CD14-positive monocyte (primary cell): Measurements from ENCODE around the gene GNAS. TPM values are rescaled to one million over a fixed set of nuclear protein-coding genes. Genes with fewer than 3 reads are reported as not detected.
A peak's percentile ranks its signal among the peaks of the same experiment; 100 is the strongest.

Experiments
- DNase-seq, 3 donors: peaks; one replicate each; pipeline ENCODE4 v3.0.0-alpha.2; 2011 to 2022
- H2AFZ ChIP-seq: 2 replicates; pipeline ENCODE4 v1.6.0; 2012; ENCODE audit warnings: mild to moderate bottlenecking, low read depth, low read length, inconsistent platforms; ENCODE audit not compliant: insufficient read depth, poor library complexity, severe bottlenecking
- H3K27ac ChIP-seq, 2 donors: 1 replicate in 1 of 2; 2 replicates in 1 of 2; pipeline ENCODE4 v1.5.1; 2012 to 2013; ENCODE audit warnings: low read length in 2 of 2, control low read depth in 1 of 2, inconsistent platforms in 1 of 2, low read depth in 1 of 2, mild to moderate bottlenecking in 1 of 2
- H3K27me3 ChIP-seq, 2 donors: one replicate each; pipeline versions ENCODE4 v1.6.0 to v1.6.1; 2011 to 2013; ENCODE audit warnings: low read length in 2 of 2; ENCODE audit not compliant: control insufficient read depth in 2 of 2, insufficient read depth in 2 of 2
- H3K36me3 ChIP-seq, 2 donors: replicated peaks in 1 of 2; 1 replicate in 1 of 2; 2 replicates in 1 of 2; pipeline versions ENCODE4 v1.5.1 to v1.6.1; 2012 to 2013; ENCODE audit warnings: low read length in 2 of 2, control low read depth in 1 of 2, inconsistent platforms in 1 of 2, mild to moderate bottlenecking in 1 of 2; ENCODE audit not compliant: insufficient read depth in 2 of 2, control insufficient read depth in 1 of 2
- H3K4me1 ChIP-seq, 2 donors: 1 replicate in 1 of 2; 2 replicates in 1 of 2; pipeline versions ENCODE4 v1.5.1 to v1.6.1; 2012 to 2013; ENCODE audit warnings: low read length in 2 of 2, control low read depth in 1 of 2, inconsistent platforms in 1 of 2, mild to moderate bottlenecking in 1 of 2, moderate library complexity in 1 of 2; ENCODE audit not compliant: insufficient read depth in 2 of 2, control insufficient read depth in 1 of 2
- H3K4me2 ChIP-seq: replicated peaks from 2 replicates; pipeline ENCODE3; 2012; ENCODE audit warnings: low read length, moderate library complexity, mild to moderate bottlenecking; ENCODE audit not compliant: poor library complexity, severe bottlenecking; ENCODE audit errors: extremely low read depth
- H3K4me3 ChIP-seq, 3 experiments: fragments of 200-600 bp in 1 of 3; sonication (generic) in 1 of 3; replicated peaks in 1 of 3; 1 replicate in 2 of 3; 2 replicates in 1 of 3; pipeline ENCODE4 v1.5.1; 2011 to 2013; ENCODE audit warnings: low read length in 3 of 3, mild to moderate bottlenecking in 3 of 3, control low read depth in 2 of 3, low read depth in 2 of 3, inconsistent platforms in 1 of 3, moderate library complexity in 1 of 3
- H3K79me2 ChIP-seq: 2 replicates; pipeline ENCODE4 v1.6.0; 2012; ENCODE audit warnings: mild to moderate bottlenecking, control low read depth, inconsistent platforms, low read length, moderate library complexity; ENCODE audit not compliant: insufficient read depth
- H3K9ac ChIP-seq: 2 replicates; pipeline ENCODE4 v1.6.0; 2017; ENCODE audit warnings: low read length, mild to moderate bottlenecking; ENCODE audit not compliant: insufficient read depth, poor library complexity, severe bottlenecking
- H3K9me3 ChIP-seq, 2 donors: replicated peaks in 1 of 2; 1 replicate in 1 of 2; 2 replicates in 1 of 2; pipeline versions ENCODE4 v1.5.1 to v1.6.1; 2012 to 2013; ENCODE audit warnings: low read length in 2 of 2, control low read depth in 1 of 2; ENCODE audit not compliant: control insufficient read depth in 1 of 2, insufficient read depth in 1 of 2
- H4K20me1 ChIP-seq: 2 replicates; pipeline ENCODE4 v1.6.0; 2012; ENCODE audit warnings: mild to moderate bottlenecking, low read length, control low read depth, moderate library complexity; ENCODE audit not compliant: insufficient read depth
- H3K27ac Mint-ChIP-seq, 7 donors: one replicate each; pipeline ENCODE4 v1.8.0; 2020; ENCODE audit warnings: mild to moderate bottlenecking in 7 of 7, mixed read lengths in 7 of 7, moderate library complexity in 6 of 7, inconsistent platforms in 2 of 7
- H3K27me3 Mint-ChIP-seq, 3 donors: one replicate each; pipeline ENCODE4 v1.8.0; 2021 to 2022; ENCODE audit warnings: low read depth in 3 of 3, mild to moderate bottlenecking in 3 of 3, mixed read lengths in 3 of 3, moderate library complexity in 3 of 3, inconsistent platforms in 1 of 3
- H3K36me3 Mint-ChIP-seq, 2 donors: one replicate each; pipeline ENCODE4 v1.8.0; 2020; ENCODE audit warnings: mixed read lengths in 2 of 2, inconsistent platforms in 1 of 2, mild to moderate bottlenecking in 1 of 2
- H3K4me1 Mint-ChIP-seq: one replicate; pipeline ENCODE4 v1.8.0; 2020; ENCODE audit warnings: mild to moderate bottlenecking, mixed read lengths
- H3K4me3 Mint-ChIP-seq, 2 donors: one replicate each; pipeline ENCODE4 v1.8.0; 2020; ENCODE audit warnings: mild to moderate bottlenecking in 2 of 2, mixed read lengths in 2 of 2, moderate library complexity in 1 of 2
- H3K9me3 Mint-ChIP-seq, 7 donors: one replicate each; pipeline ENCODE4 v1.8.0; 2020 to 2022; ENCODE audit warnings: mixed read lengths in 7 of 7, mild to moderate bottlenecking in 6 of 7, moderate library complexity in 6 of 7, inconsistent platforms in 2 of 7
- CTCF ChIP-seq: fragments of 200-600 bp; IDR thresholded peaks from one replicate; pipeline ENCODE4 v1.8.0; 2022; ENCODE audit warnings: antibody characterized with exemption, mild to moderate bottlenecking
- WGBS: methylation state at CpG from one replicate; pipeline ENCODE4 v1.1.5; 2013; ENCODE audit warnings: missing lambda C conversion rate; ENCODE audit not compliant: insufficient coverage; 5-methylcytosine and 5-hydroxymethylcytosine counted together
- intact Hi-C, 2 donors: fragments of 100-400 bp; cut with micrococcal nuclease; formaldehyde crosslinking; loops; one replicate each; pipeline versions ENCODE4 v1.15.0 to v1.15.1; 2023
- polyA plus RNA-seq, 3 donors: library from polyadenylated mRNA; depleted of rRNA in 1 of 3; unstranded in 2 of 3; stranded (reverse) in 1 of 3; fragments of 300-500 nt in 2 of 3; fragments of >200 nt in 1 of 3; fragmentation: Illumina TruSeq in 2 of 3; gene quantifications; 1 replicate in 2 of 3; 2 replicates in 1 of 3; pipeline ENCODE4 v1.2.3, GENCODE V29; 2012 to 2021

GNAS gene
- polyA plus RNA-seq, 3 donors = 109 to 1,105 (median 124) TPM

GRCh38 chr20:58908941-58909340, 56.4 kb downstream of the GNAS start:
- H3K4me3 Mint-ChIP-seq = no peak overlapping the region

GRCh38 chr20:58909585-58909984, 57.1 kb downstream of the GNAS start:
- Histone ChIP-seq H3K36me3 (peaks cover 47 to 51% of the 10 kb centered on the region in 2 donors), H2AFZ (no peak overlapping the region), H4K20me1 (no peaks in the 10 kb centered on the region), H3K4me3 (no peak overlapping the region), H3K4me1 (peaks cover 28 to 32% of the 10 kb centered on the region in 2 donors), H3K4me2 (no peak overlapping the region), H3K9ac (no peak overlapping the region), H3K79me2 (peaks cover 18% of the 10 kb centered on the region), H3K27me3 (no peaks in the 10 kb centered on the region), H3K27ac (no peak overlapping the region), H3K9me3 (no peaks in the 10 kb centered on the region)
- WGBS = 97% methylated on average over 14 of the region's 15 CpGs
- Mint-ChIP-seq H3K27ac (peak overlapping the region in 4 of 7 donors; percentile 5 to 96 (median 24)), H3K36me3 (peaks cover 52 to 60% of the 10 kb centered on the region in 2 donors), H3K27me3 (peaks cover 0 to 3% (median 0%) of the 10 kb centered on the region in 3 donors), H3K9me3 (no peaks in the 10 kb centered on the region), H3K4me3 (no peak overlapping the region), H3K4me1 (peaks cover 36% of the 10 kb centered on the region)
- DNase-seq = no peak
- intact Hi-C loops = loop anchor here (5.0 to 10.0 kb wide), 2 partner anchors 98 to 255 kb away; partner anchors contain the start of genes CTSZ (in 1 of the 2) and STX16 (in 1 of the 2)
- no peak for TF ChIP-seq CTCF

More at GRCh38 chr20:58908941-58909340, 56.4 kb downstream of the GNAS start:
- H3K4me1 ChIP-seq = peaks cover 28 to 32% of the 10 kb centered on the region in 2 donors
- DNase-seq = no peak
- no peak overlapping the region for H2AFZ ChIP-seq
- no peaks in the 10 kb centered on the region for H3K9me3 ChIP-seq
- peak overlapping the region in 6 of 7 donors; percentile 42 to 96 (median 77) for H3K27ac Mint-ChIP-seq
- peaks cover 6% of the 10 kb centered on the region for H4K20me1 ChIP-seq
- intact Hi-C loops = loop anchor here (5.0 to 10.0 kb wide), 2 partner anchors 98 to 254 kb away; partner anchors contain the start of genes CTSZ (in 1 of the 2) and STX16 (in 1 of the 2)
- no peak overlapping the region for H3K4me3 ChIP-seq
- TF ChIP-seq CTCF = no peak
- H3K27me3 Mint-ChIP-seq = peaks cover 0 to 3% (median 0%) of the 10 kb centered on the region in 3 donors
- peaks cover 19% of the 10 kb centered on the region for H3K79me2 ChIP-seq
- no peak overlapping the region for H3K4me2 ChIP-seq
- no peak overlapping the region for H3K9ac ChIP-seq
- H3K36me3 ChIP-seq = peaks cover 53 to 57% of the 10 kb centered on the region in 2 donors
- 89% methylated on average over 9 of the region's 9 CpGs for WGBS
- no peaks in the 10 kb centered on the region for H3K27me3 ChIP-seq
- peaks cover 56 to 64% of the 10 kb centered on the region in 2 donors for H3K36me3 Mint-ChIP-seq
- H3K9me3 Mint-ChIP-seq = no peaks in the 10 kb centered on the region
- peaks cover 36% of the 10 kb centered on the region for H3K4me1 Mint-ChIP-seq
- H3K27ac ChIP-seq = peak overlapping the region in 1 of 2 donors; percentile 91
